HG03097 (cell line): ENCODE measurements around the gene CRTAP.
"Not testable (repeated sequence)": the region's sequence is repeated elsewhere in the genome, so short reads cannot be mapped to it uniquely, and the experiment has no call there.

Experiments used
- ATAC-seq: cut with Tn5 transposase; IDR thresholded peaks from one replicate; pipeline ENCODE4 v1.9.1; 2021; ENCODE audit not compliant: unreplicated experiment, low FRiP score

The CRTAP gene

GRCh38 chr3:33113772-33114621, at the start of gene CRTAP:
CRTAP (plus strand) TSS chr3:33114014; CDS start chr3:33114078, 64 bp downstream.
- peak; percentile 69 for ATAC-seq

DNA sequence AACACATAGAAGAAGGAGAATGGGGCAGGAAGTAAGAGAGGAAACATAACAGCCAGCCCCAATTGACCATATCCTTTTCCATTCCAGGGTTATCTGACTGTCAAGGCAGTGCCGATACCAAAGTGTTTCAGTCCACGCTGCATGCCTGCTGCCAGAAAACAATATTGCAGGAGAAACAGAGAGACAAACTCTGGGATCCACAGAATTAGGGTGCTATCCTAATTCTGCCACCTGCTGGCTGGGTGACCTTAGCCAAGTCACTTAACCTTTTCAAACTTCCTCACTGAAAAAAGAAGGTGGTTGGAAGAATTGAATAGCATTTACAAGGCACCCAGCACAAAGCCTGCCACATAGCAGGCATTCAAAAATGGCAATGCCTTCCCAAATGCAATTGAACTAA, 48.9 kb upstream of the CRTAP start:
- no peak for ATAC-seq

GRCh38 chr3:33067484-33067883, 46.3 kb upstream of the CRTAP start:
- no peak for ATAC-seq

GRCh38 chr3:33069862-33070261, 44.0 kb upstream of the CRTAP start:
- not testable (repeated sequence) for ATAC-seq

- no peak for ATAC-seq
These were observed 42.6 kb upstream of the CRTAP start for GRCh38 chr3:33071181-33071580.

GRCh38 chr3:33071946-33072345, 41.9 kb upstream of the CRTAP start:
- ATAC-seq, result no peak

DNA sequence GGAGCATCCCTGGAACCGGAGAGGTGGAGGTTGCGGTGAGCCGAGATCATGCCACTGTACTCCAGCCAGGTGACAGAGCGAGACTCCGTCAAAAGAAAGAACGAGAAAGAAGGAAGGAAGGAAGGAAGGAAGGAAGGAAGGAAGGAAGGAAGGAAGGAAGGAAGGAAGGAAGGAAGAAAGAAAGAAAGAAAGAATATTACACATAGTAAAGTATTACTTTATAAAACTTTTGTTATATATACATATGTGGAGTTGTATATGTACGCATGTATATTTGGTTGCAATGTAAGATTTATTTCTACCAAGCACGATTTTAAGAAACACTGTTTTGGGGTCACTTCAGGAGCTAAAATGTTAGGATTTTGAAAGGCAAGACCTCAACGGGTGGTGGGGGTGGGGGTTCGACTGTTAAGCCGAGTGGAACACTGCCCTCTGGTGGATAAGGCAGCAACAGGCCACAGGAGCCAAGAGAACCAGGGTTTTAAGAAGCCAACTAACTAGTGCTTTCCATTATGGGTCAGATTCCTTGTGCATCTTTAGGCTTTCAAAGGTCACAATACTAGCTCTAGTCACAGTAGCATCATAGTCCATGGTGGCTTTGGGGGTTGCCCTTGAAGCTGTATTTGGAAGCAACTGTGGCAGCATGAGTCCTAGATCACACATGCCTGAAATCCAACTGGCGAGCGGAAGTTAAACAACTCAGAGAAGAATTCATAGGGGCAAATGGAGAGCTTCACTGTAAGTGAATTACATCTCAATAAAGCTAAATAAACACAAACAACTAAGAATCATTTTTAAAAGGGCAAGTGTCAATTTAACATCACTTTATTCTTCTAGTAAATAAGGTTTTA, 39.4 kb upstream of the CRTAP start:
- ATAC-seq, result no peak

DNA sequence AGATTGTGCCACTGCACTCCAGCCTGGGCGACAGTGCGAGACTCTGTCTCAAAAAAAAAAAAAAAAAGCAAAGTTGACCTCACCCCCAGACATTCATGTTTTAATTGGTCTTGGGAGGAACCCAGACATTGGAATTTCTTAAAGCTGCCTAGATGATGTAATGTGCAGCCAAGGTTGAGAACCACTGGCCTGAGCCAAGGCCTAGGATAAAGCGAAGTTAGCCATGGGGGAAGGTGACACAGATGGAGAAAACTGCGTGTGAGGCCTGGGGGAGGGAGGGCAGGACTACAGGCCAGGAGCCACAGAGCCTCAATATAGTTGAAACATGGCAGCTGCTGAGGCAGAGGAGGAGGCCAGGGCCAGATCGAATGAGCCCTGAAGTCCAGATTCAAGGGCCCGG, 37.8 kb upstream of the CRTAP start:
- ATAC-seq, result no peak

- no peak for ATAC-seq
These were observed 36.9 kb upstream of the CRTAP start for GRCh38 chr3:33076952-33077351.

GRCh38 chr3:33077976-33078375, 35.8 kb upstream of the CRTAP start:
- no peak for ATAC-seq

- not testable (repeated sequence) for ATAC-seq
These were observed 34.0 kb upstream of the CRTAP start for GRCh38 chr3:33079813-33080212.

GRCh38 chr3:33081812-33082211, 32.0 kb upstream of the CRTAP start:
- ATAC-seq, result no peak

- ATAC-seq, result no peak
These were observed 29.9 kb upstream of the CRTAP start for GRCh38 chr3:33083958-33084357.

DNA sequence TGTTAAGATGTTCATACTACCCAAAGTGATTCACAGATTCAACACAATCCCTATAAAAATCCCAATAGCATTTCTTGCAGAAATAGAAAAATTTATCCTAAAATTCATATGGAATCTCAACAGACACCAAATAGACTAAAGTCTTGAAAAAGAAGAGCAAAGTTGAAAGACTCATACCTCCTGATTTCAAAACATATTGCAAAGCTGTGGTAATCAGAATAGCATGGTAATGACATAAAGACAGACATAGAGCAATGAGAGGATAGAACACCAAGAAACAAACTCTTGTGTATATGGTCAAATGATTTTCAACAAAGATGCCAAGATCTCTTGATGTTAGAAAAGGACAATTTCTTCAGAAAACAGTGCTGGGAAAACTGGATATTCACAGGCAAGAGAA, 25.1 kb upstream of the CRTAP start:
- no peak for ATAC-seq

DNA sequence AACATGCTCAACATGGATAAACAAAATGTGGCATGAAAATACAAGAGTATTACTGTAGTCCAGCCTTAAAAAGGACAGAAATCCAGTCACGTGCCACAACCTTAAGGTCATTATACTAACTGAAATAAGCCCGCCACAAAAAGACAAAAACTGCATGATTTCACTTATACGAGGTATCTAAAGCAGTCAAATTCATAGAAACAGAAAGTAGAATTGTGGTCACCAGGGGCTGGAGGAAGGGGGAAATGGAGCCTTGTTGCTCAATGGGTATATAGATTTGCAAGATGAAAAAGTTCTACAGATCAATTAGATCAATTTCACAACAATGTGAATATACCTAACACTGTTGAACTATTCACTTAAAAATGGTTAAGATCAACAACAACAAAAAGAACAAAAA, 24.3 kb upstream of the CRTAP start:
- ATAC-seq, result peak; percentile 87

- no peak for ATAC-seq
These were observed 22.1 kb upstream of the CRTAP start for GRCh38 chr3:33091746-33092145.

DNA sequence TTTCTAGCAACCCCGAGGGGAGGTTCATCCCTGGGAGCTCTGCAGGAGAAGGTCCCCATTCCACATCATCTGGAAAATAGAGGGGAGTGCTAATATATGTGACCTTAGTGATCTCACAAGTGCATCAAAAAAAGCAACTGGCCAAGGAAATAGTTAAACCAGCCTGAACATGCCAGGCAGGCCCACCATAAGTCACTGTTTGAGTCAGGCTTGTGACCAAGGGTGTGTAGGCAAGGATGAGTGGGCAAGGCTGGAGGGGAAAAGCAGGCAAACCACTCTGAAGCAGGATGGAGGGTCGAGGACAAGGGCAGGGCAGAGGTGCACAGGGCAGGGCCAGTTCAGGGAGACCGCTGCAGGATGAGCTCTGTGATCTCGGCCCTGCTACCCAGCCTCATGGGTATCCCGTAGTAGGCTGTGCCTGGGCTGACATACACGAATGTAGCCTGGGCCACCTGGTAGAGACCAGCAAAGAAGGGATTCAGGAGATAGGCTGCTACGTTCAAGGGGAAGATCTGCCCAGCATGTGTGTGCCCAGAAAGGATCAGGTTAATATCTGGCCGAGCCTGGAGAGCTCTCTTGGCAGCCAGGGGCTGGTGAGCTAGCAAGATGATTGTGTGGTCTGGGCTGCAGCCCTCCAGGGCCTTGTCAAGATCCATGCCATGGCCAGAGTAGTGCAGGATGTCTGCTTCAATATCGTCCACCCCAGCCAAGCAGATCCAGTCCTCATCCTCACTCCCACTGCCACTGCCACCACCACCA, 21.1 kb upstream of the CRTAP start:
- no peak for ATAC-seq

- no peak for ATAC-seq
These were observed 20.0 kb upstream of the CRTAP start for GRCh38 chr3:33093847-33094246.

DNA sequence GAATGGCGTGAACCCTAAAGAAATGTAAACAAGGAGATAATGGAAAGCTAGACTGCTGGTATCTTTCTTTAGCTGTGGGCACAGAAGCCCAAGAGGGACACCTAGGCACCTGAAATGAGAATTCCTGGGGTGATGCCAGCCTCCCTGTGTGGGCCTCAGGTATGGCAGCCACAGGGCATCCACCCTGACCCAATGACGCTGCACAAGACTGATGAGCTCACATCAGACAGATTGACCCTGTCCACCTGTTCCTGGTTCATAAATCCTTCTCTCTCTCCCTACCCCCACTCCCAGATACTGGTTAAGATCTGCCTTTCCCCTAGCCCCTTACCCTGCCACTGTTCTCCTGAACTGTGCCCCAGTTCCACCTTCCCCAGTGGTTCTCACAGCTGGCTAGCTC, 18.4 kb upstream of the CRTAP start:
- ATAC-seq, result no peak

DNA sequence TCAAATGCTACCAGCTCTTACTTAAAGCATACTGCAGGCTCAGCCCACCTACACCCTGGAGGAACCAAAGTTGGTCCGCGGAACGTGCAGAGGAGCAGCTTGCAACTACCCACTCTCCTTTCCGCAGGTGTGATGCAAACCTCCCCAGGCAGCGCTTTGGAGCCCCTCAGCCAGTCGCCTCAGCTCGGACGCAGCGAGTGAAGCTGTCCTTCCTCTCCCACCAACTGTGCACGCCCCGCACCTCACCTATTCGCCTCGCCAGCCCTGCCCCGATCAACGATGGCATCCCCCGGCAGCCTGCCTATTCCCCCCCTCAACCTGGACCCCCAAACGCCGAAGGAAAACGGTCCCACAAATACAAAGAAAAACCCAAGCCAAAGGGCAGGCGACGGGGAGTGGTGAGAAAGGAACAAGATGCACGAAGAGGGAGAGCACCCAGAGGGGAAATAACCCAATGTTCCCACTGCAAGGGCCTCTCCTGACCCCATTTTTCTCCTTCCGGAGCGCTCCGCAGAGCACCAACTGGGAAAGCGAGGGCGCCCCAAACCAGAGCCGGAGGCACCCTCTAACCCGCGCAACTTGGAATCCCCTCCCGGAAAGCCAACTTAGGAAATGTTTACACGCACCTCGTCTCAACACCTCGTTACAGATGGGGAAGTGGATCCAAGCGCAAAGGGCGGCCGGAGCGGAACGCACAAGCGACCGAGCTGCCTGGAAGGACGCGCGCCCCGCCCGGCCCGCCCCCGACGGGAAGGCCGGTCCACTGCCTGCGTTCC, 17.5 kb upstream of the CRTAP start:
- peak; percentile 31 for ATAC-seq
